Ovary (tissue), 3 donors: ENCODE measurements around the gene PSMC1.

Experiments used
- EP300 ChIP-seq: sonication (generic); formaldehyde crosslinking; IDR thresholded peaks from one replicate; pipeline ENCODE4 v1.6.1; 2017; ENCODE audit warnings: antibody characterized with exemption
- POLR2A ChIP-seq: fragments of 450-650 bp; IDR thresholded peaks from one replicate; pipeline ENCODE4 v1.6.1; 2017; ENCODE audit warnings: antibody characterized with exemption, mild to moderate bottlenecking, moderate library complexity
- TF ChIP-seq, protein P1 (sequence below), 3 donors: fragments of 450-650 bp in 2 of 3; fragments of 200-600 bp in 1 of 3; IDR thresholded peaks; one replicate each; pipeline versions ENCODE4 v1.5.1 to v1.8.0; 2016 to 2022; ENCODE audit warnings: antibody characterized with exemption in 3 of 3, mild to moderate bottlenecking in 1 of 3
- donor health status: DM: no; HTN: no; CAD: no.

DNA sequence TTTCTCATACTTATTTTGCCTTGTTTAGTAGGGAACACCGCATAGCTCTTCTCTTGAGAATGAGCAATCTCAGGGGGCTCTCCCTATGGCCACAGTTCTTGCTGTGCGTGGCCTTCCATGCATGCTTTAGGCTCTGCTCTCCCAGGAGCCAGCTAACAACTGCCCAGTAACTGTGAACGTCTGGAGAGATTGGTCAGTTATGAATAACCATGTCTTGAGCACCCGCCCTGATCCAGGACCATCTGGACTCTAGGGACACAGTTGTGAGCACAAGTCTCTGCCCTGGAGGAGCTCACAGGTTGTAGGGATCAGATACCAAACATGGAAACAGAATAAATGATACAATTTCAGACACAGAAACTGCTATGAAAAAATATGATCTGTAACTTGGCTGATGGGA, 12.1 kb downstream of the PSMC1 start:
- TF ChIP-seq, protein P1, sequence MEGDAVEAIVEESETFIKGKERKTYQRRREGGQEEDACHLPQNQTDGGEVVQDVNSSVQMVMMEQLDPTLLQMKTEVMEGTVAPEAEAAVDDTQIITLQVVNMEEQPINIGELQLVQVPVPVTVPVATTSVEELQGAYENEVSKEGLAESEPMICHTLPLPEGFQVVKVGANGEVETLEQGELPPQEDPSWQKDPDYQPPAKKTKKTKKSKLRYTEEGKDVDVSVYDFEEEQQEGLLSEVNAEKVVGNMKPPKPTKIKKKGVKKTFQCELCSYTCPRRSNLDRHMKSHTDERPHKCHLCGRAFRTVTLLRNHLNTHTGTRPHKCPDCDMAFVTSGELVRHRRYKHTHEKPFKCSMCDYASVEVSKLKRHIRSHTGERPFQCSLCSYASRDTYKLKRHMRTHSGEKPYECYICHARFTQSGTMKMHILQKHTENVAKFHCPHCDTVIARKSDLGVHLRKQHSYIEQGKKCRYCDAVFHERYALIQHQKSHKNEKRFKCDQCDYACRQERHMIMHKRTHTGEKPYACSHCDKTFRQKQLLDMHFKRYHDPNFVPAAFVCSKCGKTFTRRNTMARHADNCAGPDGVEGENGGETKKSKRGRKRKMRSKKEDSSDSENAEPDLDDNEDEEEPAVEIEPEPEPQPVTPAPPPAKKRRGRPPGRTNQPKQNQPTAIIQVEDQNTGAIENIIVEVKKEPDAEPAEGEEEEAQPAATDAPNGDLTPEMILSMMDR (IDR thresholded peaks at IDR 0.05) = no peak
- no peak for TF ChIP-seq EP300
- TF ChIP-seq POLR2A = no peak
